ENCODE data around the gene PDILT.

DNA sequence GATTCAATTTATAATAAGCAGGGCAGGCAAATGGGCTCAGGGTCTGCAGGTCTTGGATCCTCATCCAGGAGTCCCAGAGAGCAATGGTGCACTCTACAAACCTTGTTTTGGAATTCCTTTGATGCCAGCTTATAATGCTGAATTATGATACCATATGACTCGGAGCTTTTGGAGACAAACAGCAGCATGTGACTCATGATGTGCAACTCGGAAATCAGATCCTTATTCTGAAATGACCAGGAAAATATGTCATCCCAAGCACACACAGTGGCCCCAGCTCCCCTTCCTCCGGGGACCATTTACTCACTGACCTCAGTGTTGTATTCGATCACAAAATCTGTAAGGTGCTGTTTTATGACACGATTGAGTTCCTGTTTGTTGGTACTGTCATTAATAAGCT, 31.8 kb downstream of the PDILT start:
- TF ChIP-seq, protein P1, sequence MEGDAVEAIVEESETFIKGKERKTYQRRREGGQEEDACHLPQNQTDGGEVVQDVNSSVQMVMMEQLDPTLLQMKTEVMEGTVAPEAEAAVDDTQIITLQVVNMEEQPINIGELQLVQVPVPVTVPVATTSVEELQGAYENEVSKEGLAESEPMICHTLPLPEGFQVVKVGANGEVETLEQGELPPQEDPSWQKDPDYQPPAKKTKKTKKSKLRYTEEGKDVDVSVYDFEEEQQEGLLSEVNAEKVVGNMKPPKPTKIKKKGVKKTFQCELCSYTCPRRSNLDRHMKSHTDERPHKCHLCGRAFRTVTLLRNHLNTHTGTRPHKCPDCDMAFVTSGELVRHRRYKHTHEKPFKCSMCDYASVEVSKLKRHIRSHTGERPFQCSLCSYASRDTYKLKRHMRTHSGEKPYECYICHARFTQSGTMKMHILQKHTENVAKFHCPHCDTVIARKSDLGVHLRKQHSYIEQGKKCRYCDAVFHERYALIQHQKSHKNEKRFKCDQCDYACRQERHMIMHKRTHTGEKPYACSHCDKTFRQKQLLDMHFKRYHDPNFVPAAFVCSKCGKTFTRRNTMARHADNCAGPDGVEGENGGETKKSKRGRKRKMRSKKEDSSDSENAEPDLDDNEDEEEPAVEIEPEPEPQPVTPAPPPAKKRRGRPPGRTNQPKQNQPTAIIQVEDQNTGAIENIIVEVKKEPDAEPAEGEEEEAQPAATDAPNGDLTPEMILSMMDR (IDR thresholded peaks at IDR 0.05): no peak
- no peak for TF ChIP-seq POLR2A (IDR thresholded peaks at IDR 0.05)

Measured in thyroid gland (tissue), 4 donors.